Astrocyte of the cerebellum (primary cell): ENCODE data around the gene SETBP1.

Source experiments
- DNase-seq: peaks from one replicate; pipeline ENCODE4 v3.0.0-alpha.2; 2011; ENCODE audit warnings: low read depth
- H3K4me3 ChIP-seq: 2 replicates; pipeline ENCODE4 v1.5.1; 2011; ENCODE audit warnings: mild to moderate bottlenecking, low read depth, low read length, moderate library complexity
- CTCF ChIP-seq: IDR thresholded peaks from 2 replicates; pipeline ENCODE4 v1.5.1; 2012; ENCODE audit warnings: low read length, low read depth, moderate library complexity, mild to moderate bottlenecking; ENCODE audit errors: missing control alignments
- in situ Hi-C: cut with HindIII; loops from 2 replicates; pipeline ENCODE4 v1.10.0; 2017; ENCODE audit warnings: low sequenced_read_pairs

The SETBP1 gene

GRCh38 chr18:44725300-44726058 is 44.8 kb downstream of the SETBP1 start:
- TF ChIP-seq CTCF: no peak
- in situ Hi-C loops: no loop called here
- no peak for DNase-seq
- no peak overlapping the region for H3K4me3 ChIP-seq

- DNase-seq: no peak
- in situ Hi-C loops: no loop called here
- TF ChIP-seq CTCF: no peak
- H3K4me3 ChIP-seq: no peak overlapping the region
Observed at GRCh38 chr18:44726059-44726421, 45.4 kb downstream of the SETBP1 start.

- TF ChIP-seq CTCF: no peak
- in situ Hi-C loops: no loop called here
- no peak for DNase-seq
- H3K4me3 ChIP-seq: no peak overlapping the region
Observed at GRCh38 chr18:44727291-44727690, 46.6 kb downstream of the SETBP1 start.

GRCh38 chr18:44729631-44730101 is 49.0 kb downstream of the SETBP1 start:
- H3K4me3 ChIP-seq: no peak overlapping the region
- no peak for TF ChIP-seq CTCF
- in situ Hi-C loops: no loop called here
- no peak for DNase-seq

GRCh38 chr18:44730803-44731529 is 50.3 kb downstream of the SETBP1 start:
- DNase-seq: no peak
- no peak overlapping the region for H3K4me3 ChIP-seq
- in situ Hi-C loops: no loop called here
- no peak for TF ChIP-seq CTCF

- in situ Hi-C loops: no loop called here
- TF ChIP-seq CTCF: no peak
- DNase-seq: no peak
- H3K4me3 ChIP-seq: no peak overlapping the region
Observed at GRCh38 chr18:44731530-44732237, 51.0 kb downstream of the SETBP1 start.
